Naive thymus-derived CD8-positive, alpha-beta T cell (primary cell): Measurements from ENCODE around the gene TNFSF8. TPM values are rescaled to one million over a fixed set of nuclear protein-coding genes. Genes with fewer than 3 reads are reported as not detected.
A peak's percentile ranks its signal among the peaks of the same experiment; 100 is the strongest.

Experiments
- ATAC-seq, 2 donors: fragments of 150-1000 bp; cut with Tn5 transposase in 1 of 2; sonication (Bioruptor Pico), chemical (Tn5 transposase) in 1 of 2; 1 replicate in 1 of 2; 2 replicates in 1 of 2; pipeline ENCODE4 v1.10.0; 2021; ENCODE audit warnings: mild to moderate bottlenecking in 2 of 2, moderate library complexity in 2 of 2
- POLR2A ChIA-PET: fragments of 350-600 bp; sonication (Branson Sonifier 250); formaldehyde crosslinking; loops from one replicate; lab custom pipeline; 2021; ENCODE audit warnings: antibody characterized with exemption; lab: Charles Lee
- DNase-seq, 10 donors: peaks; one replicate each; pipeline versions ENCODE4 v3.0.0 to v3.0.0-alpha.2; 2020 to 2022
- H3K27ac Mint-ChIP-seq, 10 donors: one replicate each; pipeline ENCODE4 v1.8.0; 2020 to 2022; ENCODE audit warnings: mild to moderate bottlenecking in 10 of 10, mixed read lengths in 10 of 10, moderate library complexity in 4 of 10, inconsistent platforms in 1 of 10
- H3K27me3 Mint-ChIP-seq, 5 donors: one replicate each; pipeline ENCODE4 v1.8.0; 2021 to 2022; ENCODE audit warnings: mixed read lengths in 5 of 5
- H3K36me3 Mint-ChIP-seq, 3 donors: one replicate each; pipeline ENCODE4 v1.8.0; 2020 to 2022; ENCODE audit warnings: mixed read lengths in 3 of 3, mild to moderate bottlenecking in 2 of 3, inconsistent platforms in 1 of 3
- H3K4me1 Mint-ChIP-seq, 4 donors: one replicate each; pipeline ENCODE4 v1.8.0; 2021 to 2022; ENCODE audit warnings: mixed read lengths in 4 of 4
- H3K4me3 Mint-ChIP-seq, 10 donors: one replicate each; pipeline ENCODE4 v1.8.0; 2020 to 2022; ENCODE audit warnings: mild to moderate bottlenecking in 10 of 10, mixed read lengths in 10 of 10, moderate library complexity in 6 of 10, inconsistent platforms in 1 of 10
- H3K9me3 Mint-ChIP-seq, 9 donors: one replicate each; pipeline ENCODE4 v1.8.0; 2020 to 2022; ENCODE audit warnings: mixed read lengths in 9 of 9, mild to moderate bottlenecking in 3 of 9, inconsistent platforms in 1 of 9, moderate library complexity in 1 of 9
- polyA plus RNA-seq, 3 donors: library from polyadenylated mRNA; unstranded; fragments of 300-500 nt; fragmentation: Illumina TruSeq; gene quantifications; one replicate each; pipeline ENCODE4 v1.2.3, GENCODE V29; 2021
- total RNA-seq, 8 experiments: library from RNA in 2 of 8; stranded (reverse) in 2 of 8; gene quantifications; one replicate each; pipeline ENCODE4 v1.2.3 and lab custom pipeline; 2021 to 2026

Gene TNFSF8
- total RNA-seq: 10 to 100 TPM; 15.9 to 21.3 TPM
- 10 to 100 TPM; 38.4 to 81.3 (median 69.8) TPM for polyA plus RNA-seq
- total RNA-seq (lab: John Stamatoyannopoulos, UW): 18.2 to 86.5 (median 63.8) reads per million in 6 experiments

DNA sequence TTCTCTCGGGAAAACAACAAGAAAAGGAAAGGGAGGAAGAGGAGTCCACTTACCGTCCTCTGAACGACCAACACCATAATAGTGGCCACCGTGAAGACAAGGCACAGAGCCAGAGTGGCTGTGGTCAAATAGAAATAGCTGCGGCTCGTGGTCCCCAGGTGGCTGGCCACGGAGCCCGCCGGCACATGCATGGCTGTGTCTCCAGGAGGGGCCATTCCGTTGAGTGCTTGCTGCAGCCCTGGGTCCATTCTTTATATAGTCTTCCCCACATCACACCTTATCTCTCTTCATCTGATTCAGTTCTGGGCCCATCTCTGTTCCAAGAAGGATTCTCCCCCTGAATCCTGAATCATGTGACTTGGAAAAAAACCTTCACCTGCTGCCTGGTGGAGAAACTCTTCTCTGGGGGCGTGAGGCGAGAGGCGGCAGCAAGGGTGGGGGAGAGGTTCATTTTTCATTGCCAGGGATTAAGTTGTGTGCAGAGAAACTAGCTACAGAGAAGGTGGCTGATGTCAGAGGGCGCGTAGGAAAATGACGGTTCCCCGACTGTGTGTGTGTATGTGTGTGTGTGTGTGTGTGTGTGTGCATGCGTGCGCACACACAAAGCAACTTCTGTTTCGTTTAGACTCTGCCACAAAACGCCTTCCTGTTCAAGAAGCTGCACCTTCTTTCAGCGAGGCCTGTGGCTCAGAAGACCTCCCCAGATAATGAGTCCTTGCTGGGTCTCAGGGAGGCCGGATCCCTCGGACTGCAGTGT lies at the start of gene TNFSF8:
TSS of gene TNFSF8 (minus strand) at position 536 of the 757 bp plus-strand sequence. CDS start at position 248, 288 bp downstream.
- Mint-ChIP-seq H3K27me3 (no peaks in the 10 kb centered on the region), H3K36me3 (peaks cover 0 to 11% (median 7%) of the 10 kb centered on the region in 3 donors), H3K4me1 (peaks cover 31 to 56% (median 52%) of the 10 kb centered on the region in 4 donors), H3K27ac (peak within 1 kb of the TSS; percentile 92 to 100 (median 99)), H3K9me3 (no peaks in the 10 kb centered on the region), H3K4me3 (peak within 1 kb of the TSS; percentile 83 to 100 (median 97))
- ATAC-seq (peak; percentile 74 to 83), DNase-seq (peak; percentile 43 to 93 (median 77))
- POLR2A ChIA-PET: interaction anchor here (0.6 to 4.8 kb wide), 17 partner anchors 9 to 1406 kb away, joined by 3 to 55 read pairs (median 4); no protein-coding TSS in a partner anchor

- Mint-ChIP-seq H3K4me1 (peaks cover 6 to 15% (median 9%) of the 10 kb centered on the region in 4 donors), H3K9me3 (peaks cover 0 to 4% (median 0%) of the 10 kb centered on the region in 9 donors), H3K27me3 (no peaks in the 10 kb centered on the region), H3K27ac (peak overlapping the region in 1 of 10 donors; percentile 5), H3K4me3 (no peak overlapping the region), H3K36me3 (peaks cover 0 to 2% (median 0%) of the 10 kb centered on the region in 3 donors)
- POLR2A ChIA-PET: no interaction called here
- ATAC-seq (no peak), DNase-seq (no peak)
These were observed 42.8 kb upstream of the TNFSF8 start for GRCh38 chr9:114973216-114973615.

DNA sequence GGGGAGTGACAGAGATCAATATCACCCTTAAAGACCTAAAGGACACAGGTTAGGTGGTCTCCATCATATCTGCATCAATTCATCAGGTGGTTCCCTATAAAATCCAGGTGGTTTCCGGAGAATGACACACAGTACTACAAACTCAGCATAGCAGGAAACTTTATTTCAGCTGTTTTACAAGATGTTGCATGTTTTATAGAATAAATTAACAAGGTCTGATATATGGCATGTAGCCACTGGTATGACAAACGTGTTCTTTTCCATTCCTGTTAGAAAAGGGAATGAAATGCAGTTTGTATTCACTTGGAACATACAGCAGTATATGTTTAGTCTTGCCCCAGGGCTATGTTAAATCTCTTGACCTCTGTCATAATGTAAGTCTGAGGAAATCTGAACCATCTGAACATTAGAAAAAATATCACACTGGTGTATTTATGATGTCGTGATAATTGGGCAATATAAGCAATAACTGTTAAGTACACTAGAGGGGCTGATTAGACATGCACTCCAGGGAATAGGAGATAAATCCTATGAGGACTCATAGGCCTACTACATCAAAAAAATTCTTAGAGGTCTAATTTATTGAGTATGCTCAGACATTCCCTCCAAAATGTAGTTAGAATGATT lies 42.2 kb upstream of the TNFSF8 start:
- no peak for ATAC-seq

GRCh38 chr9:114969269-114969668 lies 38.9 kb upstream of the TNFSF8 start:
- no peaks in the 10 kb centered on the region for H3K36me3 Mint-ChIP-seq
- H3K4me3 Mint-ChIP-seq: no peak overlapping the region
- peaks cover 0 to 2% (median 0%) of the 10 kb centered on the region in 9 donors for H3K9me3 Mint-ChIP-seq
- DNase-seq (no peak), ATAC-seq (no peak)
- H3K4me1 Mint-ChIP-seq: peaks cover 9 to 23% (median 18%) of the 10 kb centered on the region in 4 donors
- no peak overlapping the region for H3K27ac Mint-ChIP-seq
- POLR2A ChIA-PET: interaction anchor here (1.2 kb wide), 1 partner anchor 40 kb away, joined by 4 read pairs; no protein-coding TSS in a partner anchor
- peaks cover 0 to 1% (median 0%) of the 10 kb centered on the region in 5 donors for H3K27me3 Mint-ChIP-seq

More for the DNA sequence above, 42.2 kb upstream of the TNFSF8 start:
- Mint-ChIP-seq H3K27ac (no peak overlapping the region), H3K27me3 (no peaks in the 10 kb centered on the region), H3K9me3 (peaks cover 0 to 4% (median 0%) of the 10 kb centered on the region in 9 donors), H3K4me3 (no peak overlapping the region), H3K4me1 (peaks cover 9 to 21% (median 14%) of the 10 kb centered on the region in 4 donors), H3K36me3 (peaks cover 0 to 2% (median 0%) of the 10 kb centered on the region in 3 donors)
- POLR2A ChIA-PET: no interaction called here
- no peak for DNase-seq

DNA sequence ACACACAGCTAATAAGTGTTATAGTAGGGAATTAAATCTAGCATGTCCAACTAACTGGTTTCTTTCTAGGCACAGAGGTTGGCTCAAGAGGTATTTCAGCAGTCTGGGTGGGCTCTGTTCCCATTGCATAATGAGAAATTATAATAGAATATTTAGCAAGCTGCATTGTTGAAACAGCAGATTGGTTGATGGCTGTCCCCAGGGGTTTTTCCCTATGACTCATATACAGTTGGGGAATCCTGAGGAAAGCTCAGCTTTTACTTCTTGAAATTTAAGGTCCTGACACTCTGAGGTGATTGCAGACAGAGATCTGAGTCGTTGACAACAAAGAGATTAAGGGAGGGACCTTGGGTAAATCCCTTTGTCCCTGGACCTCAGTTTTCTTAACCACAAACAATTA lies 38.3 kb upstream of the TNFSF8 start:
- no peak for DNase-seq
- peak; percentile 42 to 66 for ATAC-seq
- Mint-ChIP-seq H3K27ac (peak overlapping the region in 2 of 10 donors; percentile 11 to 12), H3K9me3 (peaks cover 0 to 7% (median 0%) of the 10 kb centered on the region in 9 donors), H3K4me1 (peaks cover 9 to 23% (median 18%) of the 10 kb centered on the region in 4 donors), H3K36me3 (peaks cover 0 to 4% (median 2%) of the 10 kb centered on the region in 3 donors), H3K27me3 (peaks cover 0 to 1% (median 0%) of the 10 kb centered on the region in 5 donors), H3K4me3 (peak overlapping the region in 1 of 10 donors; percentile 1)
- POLR2A ChIA-PET: interaction anchor here (1.2 kb wide), 1 partner anchor 40 kb away, joined by 4 read pairs; no protein-coding TSS in a partner anchor

- peaks cover 14 to 23% (median 18%) of the 10 kb centered on the region in 4 donors for H3K4me1 Mint-ChIP-seq
- peaks cover 10 to 36% (median 25%) of the 10 kb centered on the region in 9 donors for H3K9me3 Mint-ChIP-seq
- DNase-seq (no peak), ATAC-seq (no peak)
- H3K27me3 Mint-ChIP-seq: peaks cover 0 to 1% (median 0%) of the 10 kb centered on the region in 5 donors
- POLR2A ChIA-PET: interaction anchor here (0.7 kb wide), 1 partner anchor 190 kb away, joined by 3 read pairs; no protein-coding TSS in a partner anchor
- no peak overlapping the region for H3K4me3 Mint-ChIP-seq
- H3K36me3 Mint-ChIP-seq: peaks cover 0 to 29% (median 22%) of the 10 kb centered on the region in 3 donors
- H3K27ac Mint-ChIP-seq: no peak overlapping the region
These were observed 35.2 kb upstream of the TNFSF8 start for GRCh38 chr9:114965564-114965963.

- peaks cover 0 to 5% (median 0%) of the 10 kb centered on the region in 5 donors for H3K27me3 Mint-ChIP-seq
- peaks cover 0 to 48% (median 30%) of the 10 kb centered on the region in 3 donors for H3K36me3 Mint-ChIP-seq
- DNase-seq: no peak
- H3K4me1 Mint-ChIP-seq: peaks cover 8 to 18% (median 16%) of the 10 kb centered on the region in 4 donors
- H3K9me3 Mint-ChIP-seq: peaks cover 16 to 53% (median 36%) of the 10 kb centered on the region in 9 donors
- POLR2A ChIA-PET: no interaction called here
- no peak overlapping the region for H3K4me3 Mint-ChIP-seq
- ATAC-seq: no peak
- no peak overlapping the region for H3K27ac Mint-ChIP-seq
These were observed 32.4 kb upstream of the TNFSF8 start for GRCh38 chr9:114962809-114963208.

DNA sequence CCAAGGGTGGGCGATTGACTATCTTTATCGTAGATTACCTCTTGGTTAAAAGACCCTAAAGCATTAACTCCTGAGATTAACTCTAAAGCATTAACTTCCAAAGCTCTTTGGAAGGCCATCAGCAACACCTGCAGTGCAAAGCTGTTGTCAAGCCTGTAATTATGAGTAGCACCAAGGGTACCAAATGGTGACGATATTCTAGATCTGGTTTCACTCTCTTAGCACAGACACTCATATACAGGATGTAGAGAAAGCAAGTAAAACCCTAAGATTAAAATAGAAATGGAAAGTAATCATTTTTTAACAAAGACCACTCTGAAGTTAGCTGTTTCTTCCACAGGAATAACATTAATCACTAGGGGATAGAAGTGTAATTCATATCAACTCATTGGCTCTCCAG lies 29.9 kb upstream of the TNFSF8 start:
- POLR2A ChIA-PET: no interaction called here
- Mint-ChIP-seq H3K27me3 (peaks cover 0 to 4% (median 0%) of the 10 kb centered on the region in 5 donors), H3K36me3 (peaks cover 0 to 48% (median 30%) of the 10 kb centered on the region in 3 donors), H3K9me3 (peaks cover 14 to 53% (median 36%) of the 10 kb centered on the region in 9 donors), H3K4me1 (peaks cover 14 to 33% (median 23%) of the 10 kb centered on the region in 4 donors), H3K27ac (no peak overlapping the region), H3K4me3 (no peak overlapping the region)
- DNase-seq (no peak), ATAC-seq (no peak)

- Mint-ChIP-seq H3K9me3 (peaks cover 13 to 48% (median 36%) of the 10 kb centered on the region in 9 donors), H3K36me3 (peaks cover 0 to 46% (median 30%) of the 10 kb centered on the region in 3 donors), H3K4me3 (peak overlapping the region in 5 of 10 donors; percentile 19 to 85 (median 68)), H3K4me1 (peaks cover 14 to 36% (median 27%) of the 10 kb centered on the region in 4 donors), H3K27me3 (peaks cover 0 to 4% (median 0%) of the 10 kb centered on the region in 5 donors), H3K27ac (peak overlapping the region in 3 of 10 donors; percentile 38 to 73 (median 58))
- DNase-seq: no peak
- ATAC-seq: no peak
- POLR2A ChIA-PET: no interaction called here
These were observed 28.4 kb upstream of the TNFSF8 start for GRCh38 chr9:114958844-114959235.

DNA sequence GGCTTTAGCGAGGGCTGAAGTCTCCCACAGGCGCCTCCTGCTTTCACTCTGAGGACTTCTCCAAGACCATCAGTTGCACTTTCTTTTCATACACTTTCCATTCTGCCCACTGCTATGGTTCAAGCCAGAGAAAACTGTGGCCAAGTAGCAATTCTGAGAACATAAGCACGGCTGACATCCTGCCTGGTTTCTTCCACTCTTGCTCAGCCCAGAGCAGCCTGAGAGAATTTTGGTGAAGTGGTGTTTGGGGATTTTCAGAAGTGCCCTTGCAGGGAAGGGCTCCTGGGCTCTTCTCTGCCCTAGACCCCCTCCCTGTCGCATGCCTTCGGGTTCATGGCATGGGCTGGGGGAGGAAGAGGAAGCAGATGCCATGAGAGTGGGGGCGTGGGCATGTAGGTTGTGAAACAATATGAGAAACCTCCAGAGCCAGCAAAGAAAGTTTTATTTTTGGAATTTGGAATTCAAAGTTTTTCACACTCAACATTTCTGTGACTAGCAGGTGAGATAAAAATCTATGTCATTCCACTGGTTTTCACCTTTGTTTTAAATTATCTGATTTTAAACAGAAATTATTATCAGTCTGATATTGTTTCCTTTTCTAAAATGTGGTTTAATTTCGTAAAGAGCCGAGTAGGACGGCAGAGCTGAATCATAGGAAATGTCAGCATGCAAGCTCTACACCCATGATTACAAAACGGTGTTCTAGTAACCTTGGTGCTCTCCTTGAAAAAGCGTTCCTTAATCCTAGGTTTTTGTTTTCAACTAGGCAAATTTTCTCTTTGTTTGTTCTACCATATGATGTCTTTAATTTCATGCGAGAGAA lies 27.8 kb upstream of the TNFSF8 start:
- H3K27me3 Mint-ChIP-seq: peaks cover 0 to 4% (median 0%) of the 10 kb centered on the region in 5 donors
- H3K36me3 Mint-ChIP-seq: peaks cover 0 to 42% (median 27%) of the 10 kb centered on the region in 3 donors
- peak; percentile 33 to 47 for ATAC-seq
- H3K4me1 Mint-ChIP-seq: peaks cover 14 to 37% (median 28%) of the 10 kb centered on the region in 4 donors
- POLR2A ChIA-PET: no interaction called here
- H3K9me3 Mint-ChIP-seq: peaks cover 11 to 44% (median 32%) of the 10 kb centered on the region in 9 donors
- H3K27ac Mint-ChIP-seq: peak overlapping the region in 7 of 10 donors; percentile 17 to 88 (median 73)
- H3K4me3 Mint-ChIP-seq: peak overlapping the region; percentile 59 to 85 (median 70)
- no peak for DNase-seq

GRCh38 chr9:114957558-114957957 lies 27.2 kb upstream of the TNFSF8 start:
- H3K36me3 Mint-ChIP-seq: peaks cover 0 to 36% (median 23%) of the 10 kb centered on the region in 3 donors

More at GRCh38 chr9:114957558-114957957, 27.2 kb upstream of the TNFSF8 start:
- Mint-ChIP-seq H3K4me1 (peaks cover 14 to 37% (median 28%) of the 10 kb centered on the region in 4 donors), H3K9me3 (peaks cover 11 to 37% (median 29%) of the 10 kb centered on the region in 9 donors), H3K27me3 (peaks cover 0 to 4% (median 0%) of the 10 kb centered on the region in 5 donors), H3K4me3 (peak overlapping the region in 3 of 10 donors; percentile 5 to 15 (median 6)), H3K27ac (peak overlapping the region in 5 of 10 donors; percentile 12 to 73 (median 48))
- POLR2A ChIA-PET: no interaction called here
- ATAC-seq (no peak), DNase-seq (no peak)
